HG02571 (cell line): ENCODE data around the gene CELF6.

Source experiments
- ATAC-seq: cut with Tn5 transposase; IDR thresholded peaks from one replicate; pipeline ENCODE4 v1.9.1; 2021; ENCODE audit warnings: mild to moderate bottlenecking, moderate library complexity; ENCODE audit not compliant: unreplicated experiment

CELF6 gene

GRCh38 chr15:72272213-72272996 lies 47.6 kb downstream of the CELF6 start, which contains the start of gene PARP6:
Gene PARP6 (minus strand): TSS chr15:72272554. CDS start chr15:72267477, 5,077 bp downstream.
- peak; percentile 94 for ATAC-seq

- no peak for ATAC-seq
Measured at GRCh38 chr15:72271895-72272212, 48.1 kb downstream of the CELF6 start.

- no peak for ATAC-seq
Measured at GRCh38 chr15:72271221-72271620, 48.7 kb downstream of the CELF6 start.

GRCh38 chr15:72269739-72270138 lies 50.2 kb downstream of the CELF6 start:
- ATAC-seq = no peak

GRCh38 chr15:72265031-72265430 lies 54.9 kb downstream of the CELF6 start:
- no peak for ATAC-seq

- ATAC-seq = no peak
Measured at GRCh38 chr15:72252663-72253299, 67.2 kb downstream of the CELF6 start.

- no peak for ATAC-seq
Measured at GRCh38 chr15:72249142-72249810, 70.7 kb downstream of the CELF6 start.

- ATAC-seq = no peak
Measured at GRCh38 chr15:72248514-72248913, 71.4 kb downstream of the CELF6 start.

GRCh38 chr15:72242775-72243370 lies 77.1 kb downstream of the CELF6 start:
- ATAC-seq = no peak

- ATAC-seq = no peak
Measured at GRCh38 chr15:72239652-72240051, 80.3 kb downstream of the CELF6 start.

- no peak for ATAC-seq
Measured at GRCh38 chr15:72238586-72238985, 81.4 kb downstream of the CELF6 start.

- no peak for ATAC-seq
Measured at GRCh38 chr15:72237853-72238224, 82.1 kb downstream of the CELF6 start.

GRCh38 chr15:72237029-72237852 lies 82.7 kb downstream of the CELF6 start:
- peak; percentile 76 for ATAC-seq

GRCh38 chr15:72236381-72237003 lies 83.5 kb downstream of the CELF6 start:
- no peak for ATAC-seq

GRCh38 chr15:72235298-72235697 lies 84.7 kb downstream of the CELF6 start:
- ATAC-seq = no peak
